Superior temporal gyrus (tissue), 1 donor: ENCODE measurements around the gene OTOF.

Experiments used
- DNase-seq: peaks from one replicate; pipeline ENCODE4 v3.0.0-alpha.2; 2016; ENCODE audit errors: extremely low spot score

Gene OTOF

GRCh38 chr2:26465981-26466471 lies 11.9 kb downstream of the OTOF start:
- DNase-seq = no peak

- no peak for DNase-seq
These were observed 12.5 kb downstream of the OTOF start for GRCh38 chr2:26465266-26465925.

GRCh38 chr2:26464390-26465265 lies 13.3 kb downstream of the OTOF start:
- no peak for DNase-seq

GRCh38 chr2:26463244-26464192 lies 14.4 kb downstream of the OTOF start:
- no peak for DNase-seq

GRCh38 chr2:26462511-26463243 lies 15.2 kb downstream of the OTOF start:
- no peak for DNase-seq

GRCh38 chr2:26462100-26462499 lies 15.8 kb downstream of the OTOF start:
- no peak for DNase-seq

- no peak for DNase-seq
These were observed 16.3 kb downstream of the OTOF start for GRCh38 chr2:26461601-26462023.

- DNase-seq = no peak
These were observed 17.3 kb downstream of the OTOF start for GRCh38 chr2:26460613-26461031.

- no peak for DNase-seq
These were observed 17.8 kb downstream of the OTOF start for GRCh38 chr2:26459991-26460612.

- DNase-seq = no peak
These were observed 19.4 kb downstream of the OTOF start for GRCh38 chr2:26458365-26459042.

GRCh38 chr2:26457695-26458364 lies 20.1 kb downstream of the OTOF start:
- DNase-seq = no peak

- DNase-seq = no peak
These were observed 20.7 kb downstream of the OTOF start for GRCh38 chr2:26457251-26457666.

- DNase-seq = no peak
These were observed 21.3 kb downstream of the OTOF start for GRCh38 chr2:26456440-26457250.

- DNase-seq = no peak
These were observed 22.1 kb downstream of the OTOF start for GRCh38 chr2:26455670-26456439.

GRCh38 chr2:26455037-26455669 lies 22.8 kb downstream of the OTOF start:
- no peak for DNase-seq

GRCh38 chr2:26454561-26455001 lies 23.3 kb downstream of the OTOF start:
- DNase-seq = no peak
